NCI-H2227 treated with DMSO at 0.1 percent for 48 hours (cell line): ENCODE data around the gene ZNF587B.
"Not testable (repeated sequence)": the region's sequence is repeated elsewhere in the genome, so short reads cannot be mapped to it uniquely, and the experiment has no call there.

Experiments
- DNase-seq: peaks from one replicate; lab custom pipeline; 2025; lab: John Stamatoyannopoulos, UW

Gene ZNF587B

DNA sequence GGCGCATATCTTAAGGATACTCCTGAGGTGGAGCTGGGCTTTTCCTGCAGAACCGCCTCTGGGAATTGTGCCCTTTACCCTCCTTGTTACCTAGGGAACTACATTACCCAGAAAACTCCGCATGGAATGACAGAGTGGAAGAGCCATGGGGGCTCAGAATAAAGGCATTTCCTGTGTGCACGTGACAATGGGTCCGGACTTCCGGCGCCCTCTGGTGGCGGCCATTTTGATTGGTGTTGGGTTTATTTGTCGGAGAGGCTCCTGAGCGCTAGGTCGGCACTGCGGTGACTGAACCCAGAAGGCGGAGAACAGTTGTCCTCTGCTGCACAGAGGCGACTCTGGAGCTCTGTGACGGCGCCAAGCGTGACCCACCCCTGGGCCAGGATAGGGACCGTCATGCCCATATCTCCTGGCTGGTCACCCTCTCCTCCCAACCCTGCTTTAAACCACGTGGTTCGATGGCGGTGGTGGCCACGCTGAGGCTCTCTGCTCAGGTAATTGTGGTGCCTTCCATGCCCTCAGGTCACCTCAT is at the start of gene ZNF587B:
Gene ZNF587B, plus strand, starts transcription at position 229 of the 532 bp plus-strand sequence. Its CDS starts 230 bp downstream, at position 459.
- DNase-seq: no peak

DNA sequence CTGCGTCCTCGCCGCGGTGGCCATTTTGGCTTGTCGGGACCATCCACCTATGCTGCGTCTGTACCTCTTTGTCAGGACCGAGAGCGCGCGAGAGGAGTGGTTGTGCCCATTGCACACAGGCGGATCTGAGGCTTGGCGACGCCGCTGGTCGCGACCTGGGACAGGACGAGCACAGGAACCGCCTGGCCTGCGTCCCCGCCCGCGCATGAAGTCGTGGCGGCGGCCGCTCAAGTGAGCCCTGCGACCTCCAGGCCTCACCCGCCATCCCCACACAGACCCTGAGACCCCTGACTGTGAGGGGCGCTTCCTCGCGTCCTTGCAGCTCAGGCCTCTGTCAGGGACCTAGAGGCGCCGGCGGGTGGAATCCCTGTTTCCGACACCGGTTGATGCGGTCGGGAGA is 43.8 kb upstream of the ZNF587B start:
- DNase-seq: no peak

DNA sequence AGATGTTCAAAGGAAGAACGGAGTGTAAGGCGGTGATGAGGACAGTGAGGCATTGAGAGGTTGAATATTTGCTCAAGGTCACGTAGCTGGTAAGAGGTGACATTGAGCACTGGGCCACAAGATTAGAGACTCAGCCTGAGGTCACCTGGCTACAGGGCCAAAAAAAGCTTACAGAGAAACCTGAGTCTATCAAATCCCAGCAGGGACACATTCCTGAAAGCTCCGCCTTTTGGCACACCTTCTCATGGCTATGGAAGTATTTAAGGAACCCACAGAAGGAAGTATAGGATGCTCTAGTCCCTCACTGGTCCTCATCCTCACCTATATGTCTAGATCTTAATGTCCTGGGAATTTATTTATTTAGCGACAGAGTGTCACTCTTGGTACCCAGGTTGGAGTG is 43.2 kb upstream of the ZNF587B start:
- DNase-seq: no peak

DNA sequence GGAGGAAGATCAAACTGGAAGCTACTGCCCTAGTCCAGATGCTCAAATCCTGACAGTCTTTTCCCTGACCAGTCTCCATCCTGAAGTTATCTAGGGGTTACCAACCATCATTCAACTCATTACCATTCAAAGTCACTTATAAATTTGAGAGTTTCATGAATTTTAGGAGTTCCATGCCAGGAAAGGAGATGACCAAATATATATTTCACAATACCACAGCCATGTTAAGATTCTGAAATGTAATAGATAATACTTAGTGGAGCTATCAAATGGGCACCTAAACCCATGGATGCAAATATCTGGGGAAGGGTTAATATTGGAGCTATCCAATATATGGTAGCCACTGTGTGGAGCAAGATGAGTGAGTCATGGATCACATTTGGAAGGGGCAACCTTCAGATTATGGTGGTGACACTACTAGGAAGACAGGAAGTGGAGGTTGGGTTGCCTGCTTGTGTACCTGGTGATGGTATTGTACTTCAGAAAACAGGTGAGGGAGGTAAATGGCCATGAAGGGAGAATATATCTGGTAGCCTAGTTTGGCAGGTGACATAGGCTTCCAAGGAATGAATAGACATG is 41.9 kb upstream of the ZNF587B start:
- DNase-seq: no peak

DNA sequence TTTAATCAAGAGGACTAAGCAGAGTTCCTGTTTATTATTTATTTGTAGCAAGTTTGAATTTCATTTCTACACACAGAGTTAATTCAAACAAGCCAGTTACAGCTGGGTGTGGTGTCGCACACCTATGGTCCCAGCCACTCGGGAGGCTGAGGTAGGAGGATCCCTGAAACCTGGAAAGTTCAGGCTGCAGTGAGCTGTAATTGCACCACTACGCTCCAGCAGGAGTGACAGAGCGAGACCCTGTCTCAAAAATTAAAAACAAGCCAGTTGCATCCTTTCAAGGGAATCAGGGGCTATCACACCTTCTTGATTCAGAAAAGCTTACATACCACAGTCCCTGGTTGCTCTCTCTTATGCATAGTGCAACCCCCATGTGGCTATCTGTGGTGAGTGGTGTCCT is 40.8 kb upstream of the ZNF587B start:
- DNase-seq: no peak

DNA sequence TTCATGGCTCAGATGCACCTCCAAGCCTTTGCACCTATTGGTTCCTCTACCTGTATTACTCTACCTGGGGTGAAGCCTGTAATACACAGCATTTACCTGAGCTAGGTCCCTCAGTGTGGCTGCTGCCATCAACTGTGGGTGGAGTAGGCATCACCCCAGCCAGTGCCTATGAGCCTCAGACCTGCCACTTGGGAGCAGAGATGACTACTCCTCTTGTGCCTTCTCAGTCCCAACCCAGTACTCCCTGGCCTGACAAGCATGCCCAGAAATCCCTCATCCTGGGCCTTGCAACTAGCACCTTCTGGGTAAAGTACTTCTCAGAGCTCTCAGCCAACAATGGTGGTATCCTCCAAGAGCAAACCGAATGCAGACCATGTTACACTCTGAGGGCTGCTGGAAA is 33.5 kb upstream of the ZNF587B start:
- DNase-seq: not testable (repeated sequence)

DNA sequence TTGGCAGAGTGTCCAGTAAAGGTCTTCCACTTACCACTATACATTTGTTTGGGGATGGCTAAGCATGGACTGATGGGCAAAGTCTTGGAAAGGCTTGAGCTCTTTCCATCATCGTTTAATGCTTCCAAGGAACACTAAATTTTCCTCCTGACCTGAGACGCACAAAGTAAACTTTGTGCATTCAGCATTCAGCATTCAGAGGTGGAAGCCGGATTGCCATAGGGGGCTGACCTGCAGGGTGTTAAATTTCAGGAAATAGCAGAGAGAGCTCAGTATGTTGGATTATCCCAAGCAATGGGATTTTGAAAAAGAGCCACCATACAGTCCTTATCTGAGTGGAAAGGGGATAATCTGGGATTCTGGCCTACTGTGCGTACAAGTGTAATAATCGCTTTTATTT is 29.4 kb upstream of the ZNF587B start:
- DNase-seq: no peak

DNA sequence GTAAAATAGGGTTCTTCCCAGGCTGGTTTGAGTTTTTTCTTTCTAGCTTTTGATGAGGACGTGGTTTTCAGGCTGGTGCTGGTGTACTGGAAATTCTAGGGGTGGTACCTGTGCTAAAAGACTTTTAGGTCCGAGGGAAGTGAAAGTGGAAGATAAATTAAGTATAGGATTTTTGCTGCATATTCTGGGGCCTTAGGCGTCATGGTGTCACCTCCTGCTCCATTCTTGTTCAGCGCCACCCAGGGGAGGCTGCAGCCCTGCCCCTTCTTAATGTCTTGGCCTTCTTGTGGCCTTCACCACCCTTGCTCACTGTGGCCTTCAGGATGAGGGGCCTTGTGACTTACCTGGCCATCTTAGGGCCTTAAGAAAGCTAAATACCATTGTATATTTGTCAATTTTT is 27.8 kb upstream of the ZNF587B start:
- DNase-seq: no peak

DNA sequence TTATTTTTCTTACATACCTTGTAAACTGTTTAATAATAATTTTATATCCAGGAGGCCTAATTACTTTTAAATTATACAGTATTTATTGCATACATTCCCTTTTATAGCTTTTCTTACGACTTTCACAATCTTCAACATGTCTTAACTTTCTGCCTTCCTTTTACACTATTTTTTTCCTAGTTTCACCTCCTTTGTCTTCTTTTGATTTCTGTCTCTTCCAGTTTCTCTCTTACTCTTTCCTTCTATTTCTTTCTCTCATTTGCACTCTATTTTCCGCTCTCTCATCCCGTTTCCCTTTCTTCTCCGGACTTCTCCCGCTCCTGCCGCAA is 26.9 kb upstream of the ZNF587B start:
- DNase-seq: no peak

DNA sequence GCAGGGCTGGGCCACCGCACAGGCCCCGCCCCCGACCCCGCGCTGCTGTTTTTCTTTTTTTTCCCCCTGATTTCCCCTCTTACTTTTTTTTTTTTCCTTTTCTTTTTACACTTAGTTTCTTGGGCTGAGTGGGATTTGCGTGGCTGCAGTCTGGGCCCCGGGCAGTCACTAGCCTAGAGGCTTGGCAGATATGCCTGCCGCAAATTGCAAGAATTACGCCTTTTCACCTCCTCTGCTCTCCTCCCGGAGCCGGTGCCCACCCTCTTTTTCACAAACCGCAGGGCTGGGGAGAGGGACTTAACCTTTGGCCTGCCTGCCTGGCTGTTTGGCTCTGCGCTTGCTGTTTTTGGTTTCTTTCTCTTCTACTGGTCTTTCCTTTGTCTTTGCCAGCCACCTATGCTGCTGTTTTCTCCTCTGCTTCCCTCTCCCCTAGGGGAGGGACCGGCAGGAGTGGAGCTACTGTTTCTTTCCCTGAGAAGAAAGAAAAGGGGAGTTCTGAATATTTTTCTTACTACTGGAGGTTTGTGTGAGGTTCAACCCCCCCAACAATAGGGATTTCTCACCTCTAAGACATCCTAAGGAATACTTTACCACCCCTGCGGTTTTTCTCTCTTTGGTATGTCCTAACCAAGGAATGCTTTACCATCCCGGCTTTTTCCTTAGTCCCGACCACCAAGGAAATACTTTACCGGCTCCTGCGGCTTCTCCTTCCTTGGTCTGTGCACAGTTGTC is 26.3 kb upstream of the ZNF587B start:
- DNase-seq: peak; percentile 63

DNA sequence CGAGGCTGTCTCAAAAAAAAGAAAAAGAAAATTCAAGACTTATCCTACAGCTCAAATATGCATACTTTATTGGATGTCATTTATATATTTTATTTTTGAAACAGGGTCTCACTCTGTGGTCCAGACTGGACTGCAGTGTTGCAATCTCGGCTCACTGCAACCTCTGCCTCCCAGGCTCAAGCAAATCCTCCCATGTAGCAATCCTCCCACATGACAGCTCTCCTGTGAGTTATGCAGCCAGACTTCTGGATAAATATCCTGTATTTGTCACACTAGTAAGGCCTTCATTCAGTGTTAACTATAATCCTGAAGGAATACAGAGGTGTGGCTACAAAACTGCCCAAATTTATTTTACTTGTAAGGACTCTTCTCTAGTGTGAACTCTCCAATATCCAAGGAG is 22.6 kb upstream of the ZNF587B start:
- no peak for DNase-seq

DNA sequence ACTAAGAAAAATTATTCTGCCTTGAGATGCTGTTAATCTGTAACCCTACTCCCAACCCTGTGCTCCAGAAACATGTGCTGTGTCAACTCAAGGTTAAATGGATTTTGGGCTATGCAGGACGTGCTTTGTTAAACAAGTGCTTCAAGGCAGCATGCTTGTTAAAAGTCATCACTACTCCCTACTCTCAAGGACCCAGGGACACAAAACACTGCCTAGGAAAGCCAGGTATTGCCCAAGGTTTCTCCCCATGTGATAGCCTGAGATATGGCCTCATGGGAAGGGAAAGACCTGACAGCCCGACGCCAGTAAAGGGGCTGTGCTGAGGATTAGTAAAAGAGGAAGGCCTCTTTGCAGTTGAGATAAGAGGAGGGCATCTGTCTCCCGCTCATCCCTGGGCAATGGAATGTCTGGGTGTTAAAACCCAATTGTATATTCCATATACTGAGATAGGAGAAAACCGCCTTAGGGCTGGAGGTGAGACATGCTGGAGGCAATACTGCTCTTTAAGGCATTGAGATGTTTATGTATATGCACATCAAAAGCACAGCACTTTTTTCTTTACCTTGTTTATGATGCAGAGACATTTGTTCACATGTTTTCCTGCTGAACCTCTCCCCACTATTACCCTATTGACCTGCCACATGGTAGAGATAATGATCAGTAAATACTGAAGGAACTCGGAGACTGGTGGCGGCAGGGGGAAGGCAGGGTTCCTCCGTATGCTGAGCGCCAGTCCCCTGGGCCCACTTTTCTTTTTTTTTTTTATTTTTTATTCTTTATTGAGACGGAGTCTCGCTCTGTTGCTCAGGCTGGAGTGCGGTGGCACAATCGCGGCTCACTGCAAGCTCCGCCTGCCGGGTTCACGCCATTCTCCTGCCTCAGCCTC is 19.4 kb upstream of the ZNF587B start:
- DNase-seq: not testable (repeated sequence)

DNA sequence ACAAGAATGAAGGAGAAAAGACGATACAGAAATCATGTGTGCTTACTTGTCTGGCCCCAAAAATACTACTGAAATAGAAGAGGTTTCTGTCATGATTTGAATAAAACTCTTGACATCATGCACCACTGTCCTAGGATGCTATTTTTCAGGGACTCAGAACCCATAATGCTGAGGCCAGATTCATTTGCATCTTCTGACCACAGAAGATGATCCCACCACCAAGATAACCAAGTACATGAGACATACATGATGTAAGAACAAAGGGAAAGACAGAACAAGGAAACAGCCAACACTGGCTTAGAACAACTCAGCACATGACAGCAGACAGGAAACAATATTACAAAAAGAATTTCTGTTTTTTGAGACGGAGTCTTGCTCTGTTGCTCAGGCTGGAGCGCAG is 17.9 kb upstream of the ZNF587B start:
- no peak for DNase-seq

DNA sequence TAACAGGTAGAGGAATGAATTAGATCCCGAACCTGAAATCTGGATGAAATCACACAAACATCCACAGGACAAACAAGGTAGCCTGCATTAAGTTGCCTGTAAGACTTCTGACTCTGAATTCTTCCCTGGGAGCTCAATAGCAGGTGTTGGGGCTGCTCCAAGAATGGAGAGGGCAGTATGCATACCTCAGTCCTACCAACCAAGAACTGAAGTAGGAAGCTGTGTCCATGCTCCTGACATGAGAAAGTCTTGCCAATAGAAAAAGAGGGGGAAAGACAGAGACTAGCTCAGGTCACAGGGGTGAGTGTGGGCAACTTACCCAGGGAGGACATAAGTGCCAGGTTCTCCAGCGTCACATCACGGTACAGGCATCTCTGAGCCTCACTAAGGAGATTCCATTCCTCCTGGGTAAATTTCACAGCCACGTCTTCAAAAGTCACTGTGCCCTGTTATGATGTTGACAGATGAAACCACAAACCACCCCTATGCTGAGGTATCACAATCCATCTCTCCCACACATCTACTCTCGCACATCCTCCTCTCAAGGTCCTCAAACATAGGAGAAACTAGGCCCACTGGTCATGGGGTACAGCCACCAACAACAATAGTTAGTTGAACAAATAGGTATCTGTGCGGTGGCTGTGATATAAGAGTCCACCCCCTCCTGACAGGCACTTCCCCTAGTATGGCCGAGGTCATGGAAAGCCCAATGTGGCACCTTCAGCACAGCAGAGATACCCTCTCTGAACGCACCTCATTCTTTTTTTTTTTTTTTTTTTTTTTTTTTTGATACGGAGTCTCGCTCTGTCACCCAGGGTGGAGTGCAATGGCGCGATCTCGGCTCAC is 16.9 kb upstream of the ZNF587B start:
- DNase-seq: not testable (repeated sequence)

DNA sequence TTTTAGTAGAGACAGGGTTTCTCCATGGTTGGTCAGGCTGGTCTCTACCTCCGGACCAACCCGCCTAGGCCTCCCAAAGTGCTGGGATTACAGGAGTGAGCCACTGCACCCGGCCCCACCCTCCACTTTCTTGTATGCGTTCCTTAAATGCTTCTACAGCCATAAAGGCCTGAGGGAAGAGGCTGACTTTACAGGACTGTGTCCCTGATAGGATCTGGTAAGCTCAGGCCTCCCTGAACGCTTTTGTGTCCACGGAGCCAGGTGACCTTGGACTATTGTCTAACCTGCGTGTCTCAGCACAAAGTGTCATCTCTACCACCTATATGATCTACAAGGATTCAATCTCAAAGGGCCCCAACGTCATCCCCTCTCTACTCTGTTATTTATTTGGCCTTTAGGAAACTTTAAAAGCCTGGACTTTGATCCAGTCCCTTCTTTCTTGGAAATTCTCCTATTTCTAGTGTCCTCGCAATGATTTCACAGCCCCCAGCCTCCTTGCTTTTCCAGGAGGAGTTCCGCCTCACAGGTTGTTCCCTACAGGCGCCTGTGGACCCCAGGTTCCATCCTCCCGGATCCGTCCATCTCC is 16.1 kb upstream of the ZNF587B start:
- DNase-seq: no peak

DNA sequence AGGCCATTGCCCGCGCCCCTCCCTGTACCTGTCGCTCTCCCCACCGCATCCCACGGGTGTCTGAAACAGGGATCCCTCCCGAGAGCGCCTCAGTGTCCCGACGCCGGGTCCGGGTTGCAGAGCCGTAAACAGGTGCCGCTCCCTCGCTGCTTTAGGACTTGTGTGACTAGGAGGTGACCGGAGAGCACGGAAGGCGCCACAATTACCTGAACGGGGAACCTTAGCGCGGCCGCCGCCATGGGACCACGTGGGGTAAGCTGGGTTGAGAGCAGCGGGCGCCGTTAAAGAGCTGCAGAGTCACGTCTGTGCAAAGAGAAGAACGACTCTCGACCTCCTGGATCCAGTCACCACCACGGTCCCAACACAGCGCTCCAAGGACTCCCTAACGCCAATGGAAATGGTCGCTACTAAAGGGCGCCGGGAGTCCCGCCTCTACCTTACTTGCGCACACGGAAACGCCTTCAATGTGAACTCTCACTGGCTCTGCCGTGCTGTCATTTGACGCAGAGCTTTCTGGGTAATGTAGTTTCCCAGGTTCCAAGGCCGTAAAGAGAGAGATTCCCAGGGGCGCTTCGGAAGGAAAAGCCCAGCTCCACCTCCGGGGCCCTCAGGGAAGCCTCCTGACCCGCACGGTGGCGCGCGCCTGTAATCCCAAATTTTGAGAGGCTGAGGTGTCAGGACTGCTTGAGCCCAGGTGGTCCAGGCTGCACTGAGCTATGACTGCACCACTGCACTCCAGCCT is 15.4 kb upstream of the ZNF587B start, which contains the start of gene ZNF552:
Gene ZNF552, minus strand, starts transcription at position 409 of the 742 bp plus-strand sequence. Its CDS starts 170 bp downstream, at position 239.
- peak; percentile 99 for DNase-seq

DNA sequence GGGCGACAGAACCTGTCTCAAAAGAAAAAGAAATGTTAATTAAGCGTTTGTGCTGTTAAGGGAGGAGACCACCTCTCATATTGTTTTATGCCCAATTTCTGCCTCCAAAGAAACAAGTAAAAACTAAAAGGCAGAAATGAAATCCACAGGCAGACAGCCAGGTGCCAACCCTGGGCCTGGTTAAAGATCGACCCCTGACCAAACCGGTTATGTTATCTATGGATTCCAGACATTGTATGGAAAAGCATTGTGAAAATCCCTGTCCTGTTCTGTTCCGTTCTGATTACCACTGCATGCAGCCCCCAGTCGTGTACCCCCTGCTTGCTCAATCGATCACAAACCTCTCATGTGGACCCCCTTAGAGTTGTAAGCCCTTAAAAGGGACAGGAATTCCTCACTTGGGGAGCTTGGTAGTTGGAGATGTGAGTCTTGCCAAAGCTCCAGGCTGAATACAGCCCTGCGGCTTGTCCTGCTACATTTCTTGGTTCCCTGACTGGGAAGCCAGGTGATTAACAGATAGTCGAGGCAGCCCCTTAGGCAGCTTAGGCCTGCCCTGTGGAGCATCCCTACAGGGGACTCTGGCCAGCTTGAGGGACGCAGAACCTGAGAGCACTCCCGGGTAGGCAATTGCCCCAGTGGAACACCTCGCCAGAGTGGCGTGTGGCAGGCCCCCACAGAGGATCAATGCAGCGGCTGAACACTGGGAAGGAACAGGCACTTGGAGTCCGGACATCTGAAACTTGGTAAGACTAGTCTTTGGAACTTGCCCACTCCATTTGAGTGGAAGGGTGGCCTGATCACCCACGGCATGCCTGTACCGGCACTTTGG is 14.6 kb upstream of the ZNF587B start:
- no peak for DNase-seq

DNA sequence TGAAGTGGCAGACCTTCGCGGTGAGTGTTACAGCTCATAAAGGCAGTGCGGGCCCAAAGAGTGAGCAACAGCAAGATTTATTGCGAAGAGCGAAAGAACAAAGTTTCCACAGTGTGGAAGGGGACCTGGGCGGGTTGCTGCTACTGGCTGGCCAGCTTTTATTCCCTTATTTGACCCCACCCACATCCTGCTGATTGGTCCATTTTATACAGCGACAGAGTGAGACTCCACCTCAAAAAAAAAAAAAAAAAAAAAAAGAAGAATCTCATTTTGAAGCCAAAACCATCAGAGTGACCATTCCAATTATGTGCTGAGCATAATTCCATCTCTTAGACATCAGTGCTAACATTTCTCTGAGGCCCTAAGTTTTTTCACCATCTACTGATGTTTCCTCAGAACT is 13.4 kb upstream of the ZNF587B start:
- DNase-seq: no peak

DNA sequence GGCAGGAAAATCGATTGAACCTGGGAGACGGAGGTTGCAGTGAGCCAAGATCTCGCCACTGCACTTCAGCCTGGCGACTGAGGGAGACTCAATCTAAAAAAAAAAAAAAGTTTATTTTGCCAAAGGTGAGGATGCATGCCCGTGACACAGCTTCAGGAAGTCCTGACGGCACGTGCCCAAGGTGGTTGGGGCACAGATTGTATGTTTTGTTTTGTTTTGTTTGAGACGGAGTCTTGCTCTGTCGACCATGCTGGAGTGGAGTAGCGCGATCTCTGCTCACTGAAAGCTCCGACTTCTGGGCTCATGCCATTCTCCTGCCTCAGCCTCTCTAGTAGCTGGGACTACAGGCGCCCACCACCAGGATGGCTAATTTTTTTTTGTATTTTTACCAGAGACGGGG is 12.1 kb upstream of the ZNF587B start:
- DNase-seq: no peak

DNA sequence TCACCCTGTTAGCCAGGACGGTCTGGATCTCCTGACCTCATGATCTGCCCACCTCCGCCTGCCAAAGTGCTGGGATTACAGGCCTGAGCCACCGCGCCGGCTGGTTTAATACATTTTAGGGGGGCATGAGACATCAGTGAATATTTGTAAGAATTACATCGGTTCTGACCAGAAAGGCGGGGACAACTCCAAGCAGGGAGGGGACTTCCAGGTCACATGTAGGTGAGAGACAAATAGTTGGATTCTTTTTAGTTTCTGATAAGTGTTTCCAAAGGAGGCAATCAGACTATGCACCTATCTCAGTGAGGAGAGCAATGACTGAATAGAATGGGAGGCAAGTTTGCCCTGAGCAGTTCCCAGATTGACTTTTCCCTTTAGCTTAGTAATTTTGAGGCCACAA is 11.7 kb upstream of the ZNF587B start:
- DNase-seq: no peak
